Right kidney (tissue), 1 donor: ENCODE results near the gene GPC3.

Experiments
- DNase-seq: peaks from one replicate; pipeline ENCODE4 v3.0.0-alpha.2; 2016

Gene GPC3

DNA sequence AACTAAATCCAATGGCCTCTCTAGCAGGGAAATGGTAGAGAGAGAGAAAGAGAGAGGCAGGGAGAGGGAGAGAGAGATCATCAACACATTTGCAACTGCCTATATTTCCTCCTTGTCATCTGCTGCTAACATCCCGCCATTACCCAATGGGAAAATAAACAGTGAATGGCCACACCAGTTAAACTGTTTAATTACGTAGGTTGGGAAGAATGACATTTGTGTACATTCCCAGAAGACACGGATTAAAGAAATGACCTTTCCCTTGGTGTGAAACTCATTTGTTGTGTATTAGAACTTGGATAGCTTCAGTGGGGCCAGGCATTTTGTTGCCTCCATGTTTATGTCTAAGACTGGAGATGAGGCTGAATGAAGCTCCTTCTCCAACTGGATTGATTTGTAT lies 474.4 kb downstream of the GPC3 start:
- no peak for DNase-seq

DNA sequence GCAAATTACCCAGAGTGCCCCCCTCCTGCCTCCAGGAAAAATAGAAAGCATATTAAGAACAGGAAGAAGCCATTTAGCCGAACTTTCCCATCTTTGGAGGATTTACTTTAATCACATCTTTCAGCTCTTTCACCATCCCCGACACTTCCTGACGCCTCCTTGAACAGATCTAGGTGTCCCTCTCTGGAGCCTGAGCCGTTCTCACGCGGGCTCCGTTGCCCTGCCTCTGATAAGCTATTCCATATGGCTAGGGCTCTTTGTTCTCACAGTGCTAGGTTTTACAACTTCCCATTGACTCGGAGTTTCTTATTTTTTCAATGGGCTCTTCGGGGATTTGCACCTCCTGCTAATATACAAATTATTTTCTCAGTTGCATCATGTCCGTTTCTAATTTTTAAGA lies 488.0 kb downstream of the GPC3 start:
- DNase-seq = no peak

- no peak for DNase-seq
Measured at GRCh38 chrX:133495464-133496391, 489.7 kb downstream of the GPC3 start.

DNA sequence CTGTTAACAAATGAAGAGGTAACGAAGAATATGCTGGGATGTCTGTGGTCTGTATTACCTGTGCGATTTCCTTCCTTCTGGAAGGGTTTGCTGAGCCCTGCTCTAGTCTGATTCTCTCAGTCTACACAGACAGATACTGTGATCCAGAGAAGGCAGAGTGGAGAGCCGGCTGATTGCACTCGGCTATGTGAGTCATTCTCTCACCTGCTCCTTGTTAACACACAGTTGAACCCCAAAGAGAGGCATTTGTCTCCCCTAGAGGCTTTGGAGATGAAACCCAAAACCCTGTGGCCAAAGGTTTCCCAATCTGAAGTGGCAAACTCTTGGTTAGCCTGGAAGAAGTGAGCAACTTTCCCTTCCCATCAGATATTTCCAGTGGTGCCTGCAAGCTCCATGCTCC lies 492.0 kb downstream of the GPC3 start:
- no peak for DNase-seq

GRCh38 chrX:133490955-133491354 lies 494.4 kb downstream of the GPC3 start:
- DNase-seq = no peak
